Karpas-422 (cell line): ENCODE measurements around the gene NDUFS6. TPM values are rescaled to one million over a fixed set of nuclear protein-coding genes. Genes with fewer than 3 reads are reported as not detected.

ENCODE experiments used
- DNase-seq: peaks from one replicate; pipeline ENCODE4 v3.0.0-alpha.2; 2015
- H2AFZ ChIP-seq: fragments of 200-600 bp; sonication (generic); 2 replicates; pipeline ENCODE4 v1.6.1; 2014; ENCODE audit warnings: antibody characterized with exemption, low read length, mixed read lengths
- H3K27ac ChIP-seq: fragments of 200-600 bp; sonication (generic); 2 replicates; pipeline ENCODE4 v1.5.1; 2014; ENCODE audit warnings: mild to moderate bottlenecking, low read length, moderate library complexity
- H3K27me3 ChIP-seq: fragments of 200-600 bp; sonication (generic); 2 replicates; pipeline ENCODE4 v1.6.1; 2014; ENCODE audit warnings: low read length, mixed read lengths
- H3K36me3 ChIP-seq: fragments of 200-600 bp; sonication (generic); 2 replicates; pipeline ENCODE4 v1.6.1; 2014; ENCODE audit warnings: low read length, mixed read lengths; ENCODE audit not compliant: insufficient read depth
- H3K4me1 ChIP-seq: fragments of 200-600 bp; sonication (generic); 2 replicates; pipeline ENCODE4 v1.6.1; 2014; ENCODE audit warnings: mild to moderate bottlenecking, low read length, mixed read lengths
- H3K4me2 ChIP-seq: fragments of 200-600 bp; sonication (generic); 2 replicates; pipeline ENCODE4 v1.6.1; 2014; ENCODE audit warnings: low read length, low read depth, mild to moderate bottlenecking; ENCODE audit not compliant: poor library complexity, severe bottlenecking
- H3K4me3 ChIP-seq: fragments of 200-600 bp; sonication (generic); 2 replicates; pipeline ENCODE4 v1.5.1; 2014; ENCODE audit warnings: mild to moderate bottlenecking, antibody characterized with exemption, low read length, mixed read lengths
- H3K79me2 ChIP-seq: fragments of 200-600 bp; sonication (generic); 2 replicates; pipeline ENCODE4 v1.6.1; 2014; ENCODE audit warnings: mild to moderate bottlenecking, low read length, mixed read lengths
- H3K9ac ChIP-seq: fragments of 200-600 bp; sonication (generic); 2 replicates; pipeline ENCODE4 v1.6.0; 2014; ENCODE audit warnings: low read length
- H3K9me2 ChIP-seq: fragments of 200-600 bp; sonication (generic), shearing (Covaris generic); replicated peaks from 2 replicates; pipeline ENCODE4 v1.6.0; 2014; ENCODE audit warnings: mild to moderate bottlenecking, low read length, moderate library complexity; ENCODE audit not compliant: insufficient read depth
- H3K9me3 ChIP-seq: fragments of 300-700, 200-600 bp; sonication (generic); 2 replicates; pipeline ENCODE4 v1.6.1; 2014; ENCODE audit warnings: low read length, mixed read lengths
- H4K20me1 ChIP-seq: fragments of 200-600 bp; sonication (generic); 2 replicates; pipeline ENCODE4 v1.6.1; 2014; ENCODE audit warnings: mild to moderate bottlenecking, antibody characterized with exemption, low read length, low read depth; ENCODE audit not compliant: insufficient read depth
- total RNA-seq: library from RNA; depleted of rRNA; stranded (reverse); fragments of >200 nt; shearing (Covaris generic); gene quantifications from 2 replicates; pipeline ENCODE4 v1.2.3, GENCODE V29; 2014; ENCODE audit warnings: low replicate concordance; rRNA removed

NDUFS6 gene
- total RNA-seq, 1 experiment from 2014 or later, result 41.4 TPM

GRCh38 chr5:1864896-1865440, 63.8 kb downstream of the NDUFS6 start:
- H3K79me2 ChIP-seq, result no peaks in the 10 kb centered on the region
- DNase-seq, result no peak
- H3K4me3 ChIP-seq, result no peak overlapping the region

GRCh38 chr5:1865486-1865885, 64.3 kb downstream of the NDUFS6 start:
- Histone ChIP-seq H3K36me3 (no peaks in the 10 kb centered on the region), H3K4me1 (peaks cover 6% of the 10 kb centered on the region), H4K20me1 (peaks cover 7% of the 10 kb centered on the region; the same call in 1 of the 2 replicates), H3K9me2 (no peaks in the 10 kb centered on the region), H3K79me2 (no peaks in the 10 kb centered on the region), H3K4me2 (no peak overlapping the region), H2AFZ (no peak overlapping the region), H3K9me3 (no peaks in the 10 kb centered on the region), H3K27me3 (no peaks in the 10 kb centered on the region), H3K27ac (no peak overlapping the region), H3K4me3 (no peak overlapping the region), H3K9ac (no peak overlapping the region)
- no peak for DNase-seq

More at GRCh38 chr5:1864896-1865440, 63.8 kb downstream of the NDUFS6 start:
- Histone ChIP-seq H3K9me3 (no peaks in the 10 kb centered on the region), H3K9ac (no peak overlapping the region), H3K27ac (no peak overlapping the region), H3K4me2 (no peak overlapping the region), H4K20me1 (peaks cover 7% of the 10 kb centered on the region; the same call in 1 of the 2 replicates), H2AFZ (no peak overlapping the region), H3K9me2 (no peaks in the 10 kb centered on the region), H3K36me3 (no peaks in the 10 kb centered on the region), H3K27me3 (no peaks in the 10 kb centered on the region), H3K4me1 (peaks cover 6% of the 10 kb centered on the region)

Other genes with a start within 250 kb of the NDUFS6 start
- 63.7 and 67.1 TPM in 2 replicates for gene MRPL36, start 1.6 kb upstream of the NDUFS6 start, total RNA-seq
- not detected in 2 replicates for gene IRX4, start 81.5 kb downstream of the NDUFS6 start, total RNA-seq